ENCODE measurements around the gene C6orf89.

The C6orf89 gene

GRCh38 chr6:36858407-36858981 is 27.3 kb upstream of the C6orf89 start:
- Histone ChIP-seq H3K27me3 (replicated peaks) (no peaks in the 10 kb centered on the region), H3K36me3 (replicated peaks) (peaks cover 9% of the 10 kb centered on the region), H3K4me3 (ENCODE audit: low read depth, low read length) (no peak overlapping the region), H3K27ac (no peak overlapping the region)
- TF ChIP-seq CTCF (IDR thresholded peaks at IDR 0.05; ENCODE audit: low read depth, low read length, missing control alignments), result no peak
- no peak for DNase-seq
- in situ Hi-C loops (cut with HindIII; ENCODE audit: low pct_ligation_motif_present, low sequenced_read_pairs), result no loop called here

GRCh38 chr6:36860126-36860525 is 25.6 kb upstream of the C6orf89 start:
- no peaks in the 10 kb centered on the region for H3K27me3 ChIP-seq (replicated peaks)
- H3K4me3 ChIP-seq (ENCODE audit: low read depth, low read length), result no peak overlapping the region
- DNase-seq, result no peak
- no peak for TF ChIP-seq CTCF (IDR thresholded peaks at IDR 0.05; ENCODE audit: low read depth, low read length, missing control alignments)
- in situ Hi-C loops (cut with HindIII; ENCODE audit: low pct_ligation_motif_present, low sequenced_read_pairs), result no loop called here
- peaks cover 11% of the 10 kb centered on the region for H3K36me3 ChIP-seq (replicated peaks)
- no peak overlapping the region for H3K27ac ChIP-seq

GRCh38 chr6:36862164-36862847 is 23.4 kb upstream of the C6orf89 start:
- TF ChIP-seq CTCF (IDR thresholded peaks at IDR 0.05; ENCODE audit: low read depth, low read length, missing control alignments), result no peak
- no peak for DNase-seq
- no peak overlapping the region for H3K27ac ChIP-seq
- no peak overlapping the region for H3K4me3 ChIP-seq (ENCODE audit: low read depth, low read length)
- H3K36me3 ChIP-seq (replicated peaks), result peaks cover 11% of the 10 kb centered on the region
- no peaks in the 10 kb centered on the region for H3K27me3 ChIP-seq (replicated peaks)
- in situ Hi-C loops (cut with HindIII; ENCODE audit: low pct_ligation_motif_present, low sequenced_read_pairs), result no loop called here

GRCh38 chr6:36862848-36863382 is 22.8 kb upstream of the C6orf89 start:
- Histone ChIP-seq H3K4me3 (ENCODE audit: low read depth, low read length) (no peak overlapping the region), H3K27me3 (replicated peaks) (no peaks in the 10 kb centered on the region), H3K36me3 (replicated peaks) (peaks cover 11% of the 10 kb centered on the region), H3K27ac (no peak overlapping the region)
- DNase-seq, result no peak
- in situ Hi-C loops (cut with HindIII; ENCODE audit: low pct_ligation_motif_present, low sequenced_read_pairs), result no loop called here
- no peak for TF ChIP-seq CTCF (IDR thresholded peaks at IDR 0.05; ENCODE audit: low read depth, low read length, missing control alignments)

- no peak for TF ChIP-seq CTCF (IDR thresholded peaks at IDR 0.05; ENCODE audit: low read depth, low read length, missing control alignments)
- H3K36me3 ChIP-seq (replicated peaks), result peaks cover 11% of the 10 kb centered on the region
- no peak overlapping the region for H3K27ac ChIP-seq
- no peaks in the 10 kb centered on the region for H3K27me3 ChIP-seq (replicated peaks)
- in situ Hi-C loops (cut with HindIII; ENCODE audit: low pct_ligation_motif_present, low sequenced_read_pairs), result no loop called here
- DNase-seq, result no peak
- no peak overlapping the region for H3K4me3 ChIP-seq (ENCODE audit: low read depth, low read length)
Observed at GRCh38 chr6:36863670-36864540, 21.8 kb upstream of the C6orf89 start.

Measured in brain microvascular endothelial cell (primary cell).